ENCODE results near the gene RSBN1L. TPM values are rescaled to one million over a fixed set of nuclear protein-coding genes. Genes with fewer than 3 reads are reported as not detected.

The RSBN1L gene
- total RNA-seq: 14.8 and 19.2 TPM in 2 replicates
- polyA plus RNA-seq: 4.8 and 7.4 TPM in 2 replicates

- Histone ChIP-seq H3K36me3 (replicated peaks; ENCODE audit: insufficient read depth, low read depth) (no peaks in the 10 kb centered on the region), H3K4me2 (peak within 1 kb of the TSS; percentile 93), H2AFZ (peak within 1 kb of the TSS; percentile 86), H4K20me1 (ENCODE audit: insufficient read depth, poor library complexity, severe bottlenecking) (peaks cover 30% of the 10 kb centered on the region), H3K9me3 (ENCODE audit: low read depth) (no peaks in the 10 kb centered on the region), H3K27me3 (no peaks in the 10 kb centered on the region), H3K4me3 (peak within 1 kb of the TSS; percentile 88), H3K27ac (peak within 1 kb of the TSS; percentile 98), H3K9me2 (replicated peaks; ENCODE audit: insufficient read depth) (no peaks in the 10 kb centered on the region), H3K79me2 (peaks cover 86% of the 10 kb centered on the region), H3K4me1 (ENCODE audit: insufficient read depth) (peaks cover 34% of the 10 kb centered on the region)
- TF ChIP-seq CTCF (IDR thresholded peaks at IDR 0.05; ENCODE audit: poor library complexity) (peak; percentile 17), EZH2 (IDR thresholded peaks at IDR 0.05; ENCODE audit: borderline replicate concordance) (no peak)
- peak; percentile 99 for DNase-seq (ENCODE audit: low spot score)
- under 1% methylated on average over 44 of the region's 53 CpGs for WGBS (ENCODE audit: low lambda C conversion rate, missing lambda C conversion rate)
Observed at GRCh38 chr7:77696057-77696642, at the start of gene RSBN1L. Gene RSBN1L, plus strand, starts transcription at chr7:77696459. Its CDS starts 11 bp downstream, at chr7:77696470.

GRCh38 chr7:77648742-77649338 lies 47.4 kb upstream of the RSBN1L start:
- H3K36me3 ChIP-seq (replicated peaks; ENCODE audit: insufficient read depth, low read depth): no peaks in the 10 kb centered on the region
- TF ChIP-seq EZH2phosphoT487 (IDR thresholded peaks at IDR 0.05; ENCODE audit: low read depth, severe bottlenecking, unreplicated experiment) (no peak), CTCF (IDR thresholded peaks at IDR 0.05; ENCODE audit: poor library complexity) (no peak), EZH2 (IDR thresholded peaks at IDR 0.05; ENCODE audit: borderline replicate concordance) (no peak)
- no peaks in the 10 kb centered on the region for H4K20me1 ChIP-seq (ENCODE audit: insufficient read depth, poor library complexity, severe bottlenecking)
- no peaks in the 10 kb centered on the region for H3K9me2 ChIP-seq (replicated peaks; ENCODE audit: insufficient read depth)
- no peaks in the 10 kb centered on the region for H3K27me3 ChIP-seq
- H2AFZ ChIP-seq: no peak overlapping the region
- H3K4me1 ChIP-seq (ENCODE audit: insufficient read depth): peaks cover 13% of the 10 kb centered on the region
- 99% methylated on average over 6 of the region's 6 CpGs for WGBS (ENCODE audit: low lambda C conversion rate, missing lambda C conversion rate)
- H3K4me2 ChIP-seq: no peak overlapping the region
- H3K4me3 ChIP-seq: no peak overlapping the region
- H3K27ac ChIP-seq: no peak overlapping the region
- H3K9me3 ChIP-seq (ENCODE audit: low read depth): no peaks in the 10 kb centered on the region
- no peak for DNase-seq (ENCODE audit: low spot score)
- no peaks in the 10 kb centered on the region for H3K79me2 ChIP-seq

- H3K4me2 ChIP-seq: peak overlapping the region; percentile 31
- no peak overlapping the region for H3K27ac ChIP-seq
- 42% methylated on average over 4 of the region's 4 CpGs for WGBS (ENCODE audit: low lambda C conversion rate, missing lambda C conversion rate)
Observed at GRCh38 chr7:77649716-77650349, 46.4 kb upstream of the RSBN1L start.

More at GRCh38 chr7:77649716-77650349, 46.4 kb upstream of the RSBN1L start:
- no peaks in the 10 kb centered on the region for H3K79me2 ChIP-seq
- TF ChIP-seq EZH2phosphoT487 (IDR thresholded peaks at IDR 0.05; ENCODE audit: low read depth, severe bottlenecking, unreplicated experiment) (no peak), CTCF (IDR thresholded peaks at IDR 0.05; ENCODE audit: poor library complexity) (no peak), EZH2 (IDR thresholded peaks at IDR 0.05; ENCODE audit: borderline replicate concordance) (no peak)
- H3K9me2 ChIP-seq (replicated peaks; ENCODE audit: insufficient read depth): no peaks in the 10 kb centered on the region
- H3K4me1 ChIP-seq (ENCODE audit: insufficient read depth): peaks cover 13% of the 10 kb centered on the region
- no peaks in the 10 kb centered on the region for H3K27me3 ChIP-seq
- no peak for DNase-seq (ENCODE audit: low spot score)
- H3K36me3 ChIP-seq (replicated peaks; ENCODE audit: insufficient read depth, low read depth): no peaks in the 10 kb centered on the region
- no peaks in the 10 kb centered on the region for H4K20me1 ChIP-seq (ENCODE audit: insufficient read depth, poor library complexity, severe bottlenecking)
- no peaks in the 10 kb centered on the region for H3K9me3 ChIP-seq (ENCODE audit: low read depth)
- no peak overlapping the region for H3K4me3 ChIP-seq
- no peak overlapping the region for H2AFZ ChIP-seq
